GM23338 (cell line): ENCODE measurements around the gene UGT1A7. TPM values are rescaled to one million over a fixed set of nuclear protein-coding genes. Genes with fewer than 3 reads are reported as not detected.

Source experiments
- ATAC-seq: fragments of 200-7000 bp; cut with Tn5 transposase; 3 replicates; pipeline ENCODE4 v1.9.1; 2020
- DNase-seq: peaks from one replicate; pipeline ENCODE4 v3.0.0-alpha.2; 2015; ENCODE audit warnings: low spot score
- H2AFZ ChIP-seq: fragments of 200-600 bp; sonication (generic); 2 replicates; pipeline ENCODE4 v1.8.0; 2016; ENCODE audit warnings: antibody characterized with exemption, mild to moderate bottlenecking, moderate library complexity
- H3F3A ChIP-seq: fragments of 200-600 bp; sonication (generic); replicated peaks from 2 replicates; pipeline ENCODE4 v1.8.0; 2017; ENCODE audit warnings: antibody characterized with exemption, mixed run types, low read depth
- H3K27ac ChIP-seq: fragments of 200-600 bp; sonication (generic); 2 replicates; pipeline ENCODE4 v1.6.1; 2016; ENCODE audit warnings: low read depth
- H3K27me3 ChIP-seq: fragments of 200-600 bp; sonication (generic); 2 replicates; pipeline ENCODE4 v1.8.0; 2016; ENCODE audit warnings: mild to moderate bottlenecking, mixed run types, moderate library complexity; ENCODE audit not compliant: insufficient read depth
- H3K36me3 ChIP-seq: fragments of 200-600 bp; sonication (generic); 2 replicates; pipeline ENCODE4 v1.8.0; 2016; ENCODE audit warnings: mild to moderate bottlenecking; ENCODE audit not compliant: insufficient read depth
- H3K4me1 ChIP-seq: fragments of 200-600 bp; sonication (generic); 2 replicates; pipeline ENCODE4 v1.8.0; 2016; ENCODE audit warnings: mild to moderate bottlenecking, moderate library complexity; ENCODE audit not compliant: insufficient read depth
- H3K4me2 ChIP-seq: fragments of 200-600 bp; sonication (generic); 2 replicates; pipeline ENCODE4 v1.7.1; 2017; ENCODE audit warnings: mixed run types
- H3K4me3 ChIP-seq: fragments of 200-600 bp; sonication (generic); 2 replicates; pipeline ENCODE4 v1.6.1; 2016; ENCODE audit warnings: mixed run types
- H3K79me2 ChIP-seq: fragments of 200-600 bp; sonication (generic); replicated peaks from 2 replicates; pipeline ENCODE4 v1.8.0; 2017; ENCODE audit warnings: mild to moderate bottlenecking; ENCODE audit not compliant: insufficient read depth
- H3K9me2 ChIP-seq: fragments of 200-600 bp; sonication (generic); 2 replicates; pipeline ENCODE4 v1.8.0; 2017; ENCODE audit not compliant: insufficient read depth
- H4K20me1 ChIP-seq: fragments of 200-600 bp; sonication (generic); replicated peaks from 2 replicates; pipeline ENCODE4 v1.8.0; 2017; ENCODE audit warnings: mild to moderate bottlenecking; ENCODE audit not compliant: insufficient read depth
- H3K27ac Mint-ChIP-seq: 2 replicates; pipeline ENCODE4 v1.8.0; 2020; ENCODE audit warnings: inconsistent platforms, mild to moderate bottlenecking, moderate library complexity, mixed read lengths
- H3K27me3 Mint-ChIP-seq: 3 replicates; pipeline ENCODE4 v1.8.0; 2022; ENCODE audit warnings: low read depth, mild to moderate bottlenecking, moderate library complexity, mixed read lengths, inconsistent platforms; ENCODE audit not compliant: insufficient read depth, poor library complexity
- H3K36me3 Mint-ChIP-seq: 3 replicates; pipeline ENCODE4 v1.8.0; 2021; ENCODE audit warnings: low read depth, mild to moderate bottlenecking, inconsistent platforms, moderate library complexity, mixed read lengths
- H3K4me1 Mint-ChIP-seq: 3 replicates; pipeline ENCODE4 v1.8.0; 2020; ENCODE audit warnings: mild to moderate bottlenecking, inconsistent platforms, mixed read lengths
- H3K4me3 Mint-ChIP-seq: 3 replicates; pipeline ENCODE4 v1.8.0; 2021; ENCODE audit warnings: moderate library complexity, mild to moderate bottlenecking, inconsistent platforms, mixed read lengths
- H3K9me3 Mint-ChIP-seq: 3 replicates; pipeline ENCODE4 v1.8.0; 2020; ENCODE audit warnings: moderate library complexity, mild to moderate bottlenecking, inconsistent platforms, mixed read lengths
- CREB1 ChIP-seq: fragments of 250-450 bp; sonication (Bioruptor Pico); IDR thresholded peaks from 2 replicates; pipeline ENCODE4 v1.5.0; 2020; ENCODE audit warnings: low read depth, mild to moderate bottlenecking, moderate library complexity
- EZH2phosphoT487 ChIP-seq: fragments of 200-600 bp; sonication (generic); IDR thresholded peaks from one replicate; pipeline ENCODE4 v1.8.1; 2018; ENCODE audit warnings: antibody characterized with exemption; ENCODE audit not compliant: unreplicated experiment
- JUNB ChIP-seq: IDR thresholded peaks from one replicate; pipeline ENCODE4 v1.6.1; 2016; ENCODE audit warnings: antibody characterized with exemption; ENCODE audit not compliant: unreplicated experiment
- NANOG ChIP-seq: IDR thresholded peaks from 2 replicates; pipeline ENCODE4 v1.6.1; 2016; ENCODE audit warnings: antibody characterized with exemption, borderline replicate concordance
- STAT1 ChIP-seq: IDR thresholded peaks from one replicate; pipeline ENCODE4 v1.6.1; 2016; ENCODE audit warnings: antibody characterized with exemption; ENCODE audit not compliant: unreplicated experiment
- ZNF114 ChIP-seq: fragments of 250-450 bp; sonication (Bioruptor Pico); IDR thresholded peaks from 2 replicates; pipeline ENCODE4 v1.5.0; 2020; ENCODE audit warnings: mild to moderate bottlenecking, moderate library complexity
- ZNF331 ChIP-seq: fragments of 250-450 bp; sonication (Bioruptor Pico); IDR thresholded peaks from 2 replicates; pipeline ENCODE4 v1.5.0; 2020; ENCODE audit warnings: low read depth, mild to moderate bottlenecking, moderate library complexity
- ZNF462 ChIP-seq: fragments of 250-450 bp; sonication (Bioruptor Pico); IDR thresholded peaks from 2 replicates; pipeline ENCODE4 v1.5.0; 2020; ENCODE audit warnings: mild to moderate bottlenecking, moderate library complexity
- polyA plus RNA-seq: library from polyadenylated mRNA; unstranded; fragments of >200 nt; fragmentation: Nextera tagmentation; extraction: Ambion mirVana; gene quantifications from 2 replicates; pipeline ENCODE4 v1.2.1, GENCODE V29; 2016
- total RNA-seq: library from RNA; depleted of rRNA; stranded (reverse); fragments of >200 nt; shearing (Covaris generic); gene quantifications from 2 replicates; pipeline ENCODE4 v1.2.3, GENCODE V29; 2014

UGT1A7 gene
- total and polyA plus RNA-seq, 2 experiments from 2014 or later = not detected

- no peak for TF ChIP-seq ZNF462 (CRISPR knock-in tag)
These were observed 17.0 kb downstream of the UGT1A7 start (continued) for GRCh38 chr2:233698740-233699139.

- peak overlapping the region; percentile 81; the same call in 1 of the 2 replicates for H2AFZ ChIP-seq
- peak overlapping the region; percentile 93 for H3K27ac Mint-ChIP-seq
- peak; percentile 22; the same call in 2 of the 3 replicates for ATAC-seq
- TF ChIP-seq EZH2phosphoT487 = no peak
- no peak for TF ChIP-seq CREB1 (CRISPR knock-in tag)
- TF ChIP-seq ZNF114 (CRISPR knock-in tag) = no peak
- no peak for TF ChIP-seq NANOG
- TF ChIP-seq STAT1 = no peak
- TF ChIP-seq ZNF331 = no peak
- TF ChIP-seq JUNB = no peak
- TF ChIP-seq ZNF462 (CRISPR knock-in tag) = no peak
These were observed 17.8 kb downstream of the UGT1A7 start for GRCh38 chr2:233699424-233700027.

More at GRCh38 chr2:233699424-233700027, 17.8 kb downstream of the UGT1A7 start:
- H3K36me3 Mint-ChIP-seq = no peaks in the 10 kb centered on the region
- Histone ChIP-seq H3K79me2 (no peaks in the 10 kb centered on the region), H3K27me3 (no peaks in the 10 kb centered on the region), H3K9me2 (no peaks in the 10 kb centered on the region), H3K4me3 (no peak overlapping the region), H3K27ac (no peak overlapping the region), H4K20me1 (no peaks in the 10 kb centered on the region), H3K36me3 (no peaks in the 10 kb centered on the region), H3K4me2 (no peak overlapping the region), H3K4me1 (0 out of 2 replicates have a peak, but pooled peaks cover 5% of the 10 kb centered on the region), H3F3A (no peaks in the 10 kb centered on the region)
- peaks cover 5% of the 10 kb centered on the region; the same call in 2 of the 3 replicates for H3K4me1 Mint-ChIP-seq
- no peaks in the 10 kb centered on the region for H3K9me3 Mint-ChIP-seq
- H3K4me3 Mint-ChIP-seq = no peak overlapping the region
- no peaks in the 10 kb centered on the region for H3K27me3 Mint-ChIP-seq
- no peak for DNase-seq
